Measurements from ENCODE around the gene KRI1. TPM values are rescaled to one million over a fixed set of nuclear protein-coding genes. Genes with fewer than 3 reads are reported as not detected.
"Not testable (repeated sequence)": the region's sequence is repeated elsewhere in the genome, so short reads cannot be mapped to it uniquely, and the experiment has no call there.

KRI1 gene
- total RNA-seq, 4 donors from 2014 or later: 9.0 to 152 (median 27.6) TPM

DNA sequence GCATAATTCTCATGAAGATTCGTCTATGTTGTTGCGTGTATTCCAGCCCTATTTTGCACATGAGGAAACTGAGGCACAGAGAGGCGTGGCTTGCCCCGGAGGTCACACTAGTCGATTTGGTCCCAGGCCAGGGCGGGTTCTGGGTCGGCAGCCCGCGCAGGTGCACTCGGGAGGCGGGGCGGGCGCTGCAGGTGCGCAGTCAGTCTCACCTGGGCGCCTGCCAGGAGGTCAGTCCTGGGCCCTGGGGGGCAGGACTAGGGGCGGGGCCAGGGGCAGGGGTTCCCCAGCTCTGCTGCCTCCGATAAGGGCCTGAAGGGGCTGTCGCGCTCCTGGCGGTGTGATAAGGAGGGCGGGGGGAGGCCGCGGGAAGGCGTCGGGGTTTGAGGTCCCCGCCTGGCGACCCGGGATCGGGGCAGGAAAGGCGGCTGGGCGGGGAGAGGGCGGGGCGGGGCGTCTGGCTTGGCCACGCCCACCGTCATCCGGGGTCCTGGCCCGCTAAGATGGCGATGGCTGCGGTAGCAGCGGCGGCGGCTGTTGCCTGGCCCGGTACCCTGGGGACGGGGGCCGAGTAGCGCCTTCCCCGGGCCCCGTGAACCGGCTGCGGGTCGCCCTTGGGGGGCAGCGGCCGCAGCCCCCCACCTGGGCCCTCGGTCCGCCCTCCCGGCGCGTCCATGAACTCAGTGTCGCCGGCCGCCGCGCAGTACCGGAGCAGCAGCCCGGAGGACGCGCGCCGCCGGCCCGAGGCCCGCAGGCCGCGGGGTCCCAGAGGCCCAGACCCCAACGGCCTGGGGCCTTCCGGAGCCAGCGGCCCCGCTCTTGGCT, 22.2 kb downstream of the KRI1 start, which contains the start of gene ATG4D:
ATG4D (plus strand) TSS at position 485 of the 822 bp plus-strand sequence; CDS start at position 672, 187 bp downstream.
- peak within 1 kb of the TSS; percentile 78 to 93 for H3K27ac ChIP-seq
- no peaks in the 10 kb centered on the region for H3K9me3 ChIP-seq
- H3K4me1 ChIP-seq: peaks cover 0 to 4% of the 10 kb centered on the region in 2 donors
- no peaks in the 10 kb centered on the region for H3K36me3 ChIP-seq
- peak; percentile 69 to 80 for DNase-seq
- intact Hi-C loops (cut with DNase I; ENCODE audit: low total_unique reads): no loop called here
- H3K27me3 ChIP-seq: no peaks in the 10 kb centered on the region
- TF ChIP-seq POLR2A (IDR thresholded peaks at IDR 0.05) (peak in 1 of 2 donors; percentile 75), CTCF (IDR thresholded peaks at IDR 0.05) (no peak)
- peak within 1 kb of the TSS; percentile 59 to 95 for H3K4me3 ChIP-seq

GRCh38 chr19:10543059-10543419, 22.8 kb downstream of the KRI1 start:
- no peak for DNase-seq
- intact Hi-C loops (cut with DNase I; ENCODE audit: low total_unique reads): no loop called here
- H3K4me1 ChIP-seq: peaks cover 0 to 4% of the 10 kb centered on the region in 2 donors
- no peaks in the 10 kb centered on the region for H3K9me3 ChIP-seq
- H3K36me3 ChIP-seq: no peaks in the 10 kb centered on the region
- TF ChIP-seq POLR2A (IDR thresholded peaks at IDR 0.05) (no peak), CTCF (IDR thresholded peaks at IDR 0.05) (no peak)
- no peaks in the 10 kb centered on the region for H3K27me3 ChIP-seq
- peak overlapping the region; percentile 59 to 95 for H3K4me3 ChIP-seq
- peak overlapping the region; percentile 78 to 93 for H3K27ac ChIP-seq

- DNase-seq; H3K36me3 ChIP-seq; intact Hi-C loops (cut with DNase I; ENCODE audit: low total_unique reads); H3K27ac ChIP-seq; H3K9me3 ChIP-seq; H3K4me3 ChIP-seq; H3K4me1 ChIP-seq; H3K27me3 ChIP-seq: not testable (repeated sequence)
Observed at GRCh38 chr19:10539016-10539415, 26.8 kb downstream of the KRI1 start.

DNA sequence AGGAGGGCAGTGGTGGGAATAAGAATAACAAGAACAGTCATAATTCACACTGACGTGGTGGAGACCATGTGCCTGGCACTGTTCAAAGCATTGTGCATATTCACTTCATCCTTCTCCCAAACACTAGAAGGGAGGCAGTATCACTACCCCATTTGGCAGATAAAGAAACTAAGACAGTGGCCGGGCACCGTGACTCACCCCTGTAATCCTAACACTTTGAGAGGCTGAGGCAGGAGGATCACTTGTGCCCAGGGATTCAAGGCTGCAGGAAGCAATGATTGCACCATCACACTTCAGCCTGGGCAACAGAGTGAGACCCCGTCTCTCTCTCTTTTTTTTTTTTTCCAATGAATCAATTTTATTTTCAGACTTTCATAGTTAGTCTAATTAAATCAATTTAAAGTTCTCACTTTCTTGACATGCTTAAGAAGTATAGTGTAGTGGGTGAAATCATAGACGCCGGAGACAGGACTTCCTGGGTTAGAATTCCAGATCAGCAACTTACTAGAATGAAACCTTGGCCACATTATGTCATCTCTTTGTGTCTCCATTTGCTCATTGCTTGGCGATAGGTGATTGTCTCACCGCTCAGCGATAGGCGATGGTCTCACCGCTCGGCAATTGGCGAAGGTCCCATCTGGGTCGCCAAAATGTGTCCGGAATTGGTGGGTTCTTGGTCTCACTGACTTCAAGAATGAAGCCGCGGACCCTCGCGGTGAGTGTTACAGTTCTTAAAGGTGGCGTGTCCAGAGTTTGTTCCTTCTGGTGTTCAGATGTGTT, 27.4 kb downstream of the KRI1 start:
- no peaks in the 10 kb centered on the region for H3K4me1 ChIP-seq
- intact Hi-C loops (cut with DNase I; ENCODE audit: low total_unique reads): no loop called here
- H3K36me3 ChIP-seq: no peaks in the 10 kb centered on the region
- H3K27ac ChIP-seq: no peak overlapping the region
- DNase-seq: no peak
- no peaks in the 10 kb centered on the region for H3K9me3 ChIP-seq
- H3K27me3 ChIP-seq: no peaks in the 10 kb centered on the region
- TF ChIP-seq CTCF (IDR thresholded peaks at IDR 0.05) (no peak), POLR2A (IDR thresholded peaks at IDR 0.05) (no peak)
- no peak overlapping the region for H3K4me3 ChIP-seq

GRCh38 chr19:10537668-10538067, 28.1 kb downstream of the KRI1 start:
- TF ChIP-seq CTCF (IDR thresholded peaks at IDR 0.05) (no peak), POLR2A (IDR thresholded peaks at IDR 0.05) (no peak)
- intact Hi-C loops (cut with DNase I; ENCODE audit: low total_unique reads): no loop called here
- DNase-seq: no peak
- Histone ChIP-seq H3K36me3 (no peaks in the 10 kb centered on the region), H3K4me1 (no peaks in the 10 kb centered on the region), H3K4me3 (no peak overlapping the region), H3K27me3 (no peaks in the 10 kb centered on the region), H3K9me3 (no peaks in the 10 kb centered on the region), H3K27ac (no peak overlapping the region)
